Esophagus muscularis mucosa (tissue), 4 donors: Measurements from ENCODE around the gene COG7. TPM values are rescaled to one million over a fixed set of nuclear protein-coding genes. Genes with fewer than 3 reads are reported as not detected.

Experiments
- DNase-seq: peaks from one replicate; pipeline ENCODE4 v3.0.0-alpha.2; 2017; ENCODE audit errors: extremely low spot score
- H3K27ac ChIP-seq, 4 donors: fragments of 200-600 bp; sonication (generic); replicated peaks in 1 of 4; 1 replicate in 3 of 4; 2 replicates in 1 of 4; pipeline ENCODE4 v1.5.1; 2016 to 2019; ENCODE audit warnings: mild to moderate bottlenecking in 1 of 4
- H3K27me3 ChIP-seq, 4 donors: fragments of 200-600 bp; sonication (generic); one replicate each; pipeline versions ENCODE4 v1.5.1 to v1.6.0; 2016 to 2019
- H3K36me3 ChIP-seq, 4 donors: fragments of 200-600 bp; sonication (generic); one replicate each; pipeline ENCODE4 v1.5.1; 2016 to 2019
- H3K4me1 ChIP-seq, 4 donors: fragments of 200-600 bp; sonication (generic); one replicate each; pipeline ENCODE4 v1.5.1; 2016 to 2019
- H3K4me3 ChIP-seq, 4 donors: fragments of 200-600 bp; sonication (generic); 1 replicate in 2 of 4; 2 replicates in 2 of 4; pipeline ENCODE4 v1.5.1; 2016 to 2019; ENCODE audit warnings: mild to moderate bottlenecking in 4 of 4, moderate library complexity in 1 of 4
- H3K9me3 ChIP-seq, 4 donors: fragments of 200-600 bp; sonication (generic); 1 replicate in 3 of 4; 2 replicates in 1 of 4; pipeline ENCODE4 v1.5.1; 2016 to 2019
- CTCF ChIP-seq, 3 experiments: fragments of 200-600 bp in 2 of 3; fragments of 450-650 bp in 1 of 3; sonication (generic) in 2 of 3; IDR thresholded peaks; one replicate each; pipeline ENCODE4 v1.5.1; 2017 to 2019; ENCODE audit warnings: antibody characterized with exemption in 3 of 3, mild to moderate bottlenecking in 2 of 3, moderate library complexity in 1 of 3
- EP300 ChIP-seq: sonication (generic); formaldehyde crosslinking; IDR thresholded peaks from one replicate; pipeline ENCODE4 v1.6.1; 2017; ENCODE audit warnings: antibody characterized with exemption
- POLR2A ChIP-seq: fragments of 450-650 bp; IDR thresholded peaks from one replicate; pipeline ENCODE4 v1.6.1; 2017; ENCODE audit warnings: antibody characterized with exemption, moderate library complexity, mild to moderate bottlenecking, low read depth
- POLR2AphosphoS5 ChIP-seq, 2 donors: sonication (generic); formaldehyde crosslinking; IDR thresholded peaks; one replicate each; pipeline ENCODE4 v1.6.1; 2017; ENCODE audit warnings: antibody characterized with exemption in 2 of 2
- WGBS: methylation state at CpG from one replicate; pipeline ENCODE4 v1.1.5; 2018; 5-methylcytosine and 5-hydroxymethylcytosine counted together
- intact Hi-C: fragments of 100-400 bp; cut with DNase I; formaldehyde crosslinking; loops from one replicate; pipeline ENCODE4 v1.15.1; 2023
- total RNA-seq, 4 donors: library from RNA; depleted of rRNA; stranded (reverse); fragments of >200 nt; gene quantifications; one replicate each; pipeline versions ENCODE4 v1.1.0 to v1.2.1, GENCODE V29; 2016

COG7 gene
- total RNA-seq, 4 donors from 2014 or later: 11.9 to 23.7 (median 15.1) TPM

GRCh38 chr16:23407436-23408127, 45.4 kb downstream of the COG7 start:
- TF ChIP-seq POLR2AphosphoS5 (IDR thresholded peaks at IDR 0.05) (no peak), POLR2A (no peak), CTCF (IDR thresholded peaks at IDR 0.05) (no peak), EP300 (no peak)
- Histone ChIP-seq H3K36me3 (peaks cover 42 to 89% (median 81%) of the 10 kb centered on the region in 4 donors), H3K27me3 (no peaks in the 10 kb centered on the region), H3K27ac (no peak overlapping the region), H3K9me3 (no peaks in the 10 kb centered on the region), H3K4me3 (no peak overlapping the region), H3K4me1 (peaks cover 4 to 29% (median 15%) of the 10 kb centered on the region in 4 donors)
- intact Hi-C loops: no loop called here
- DNase-seq: no peak
- WGBS: 98% methylated on average over 5 of the region's 9 CpGs

- 86% methylated on average over 6 of the region's 6 CpGs for WGBS
- H3K27ac ChIP-seq: no peak overlapping the region
- no peaks in the 10 kb centered on the region for H3K9me3 ChIP-seq
- H3K4me3 ChIP-seq: no peak overlapping the region
- intact Hi-C loops: no loop called here
- TF ChIP-seq EP300 (no peak), POLR2A (no peak), POLR2AphosphoS5 (IDR thresholded peaks at IDR 0.05) (no peak), CTCF (IDR thresholded peaks at IDR 0.05) (no peak)
- H3K4me1 ChIP-seq: peaks cover 4 to 29% (median 15%) of the 10 kb centered on the region in 4 donors
- DNase-seq: no peak
- H3K36me3 ChIP-seq: peaks cover 38 to 89% (median 78%) of the 10 kb centered on the region in 4 donors
- H3K27me3 ChIP-seq: no peaks in the 10 kb centered on the region
Measured at GRCh38 chr16:23406546-23407240, 46.3 kb downstream of the COG7 start.

GRCh38 chr16:23406024-23406423, 47.0 kb downstream of the COG7 start:
- 62% methylated on average over 2 of the region's 2 CpGs for WGBS
- H3K27ac ChIP-seq: no peak overlapping the region
- TF ChIP-seq EP300 (no peak), POLR2AphosphoS5 (IDR thresholded peaks at IDR 0.05) (no peak), POLR2A (no peak), CTCF (IDR thresholded peaks at IDR 0.05) (no peak)
- intact Hi-C loops: no loop called here
- no peaks in the 10 kb centered on the region for H3K27me3 ChIP-seq
- H3K4me1 ChIP-seq: peaks cover 4 to 29% (median 15%) of the 10 kb centered on the region in 4 donors
- H3K36me3 ChIP-seq: peaks cover 39 to 89% (median 78%) of the 10 kb centered on the region in 4 donors
- H3K4me3 ChIP-seq: no peak overlapping the region
- DNase-seq: no peak
- H3K9me3 ChIP-seq: no peaks in the 10 kb centered on the region

- no peaks in the 10 kb centered on the region for H3K27me3 ChIP-seq
- TF ChIP-seq EP300: no peak
- TF ChIP-seq CTCF (IDR thresholded peaks at IDR 0.05): no peak
- no peak for TF ChIP-seq POLR2AphosphoS5 (IDR thresholded peaks at IDR 0.05)
- TF ChIP-seq POLR2A: no peak
- 74% methylated on average over 11 of the region's 11 CpGs for WGBS
- peaks cover 2 to 21% (median 20%) of the 10 kb centered on the region in 4 donors for H3K4me1 ChIP-seq
- H3K27ac ChIP-seq: peak overlapping the region in 1 of 4 donors; percentile 36
- no peaks in the 10 kb centered on the region for H3K9me3 ChIP-seq
- no peak for DNase-seq
- intact Hi-C loops: no loop called here
- peaks cover 41 to 93% (median 80%) of the 10 kb centered on the region in 4 donors for H3K36me3 ChIP-seq
- H3K4me3 ChIP-seq: no peak overlapping the region
Measured at GRCh38 chr16:23403547-23403946, 49.4 kb downstream of the COG7 start.
